HG03280 (cell line): ENCODE results near the gene ATAD3A.
"Not testable (repeated sequence)": the region's sequence is repeated elsewhere in the genome, so short reads cannot be mapped to it uniquely, and the experiment has no call there.

Experiments
- ATAC-seq: cut with Tn5 transposase; IDR thresholded peaks from one replicate; pipeline ENCODE4 v1.9.1; 2021; ENCODE audit warnings: mild to moderate bottlenecking, moderate library complexity; ENCODE audit not compliant: unreplicated experiment

ATAD3A gene

GRCh38 chr1:1552263-1552639 lies 40.3 kb downstream of the ATAD3A start:
- no peak for ATAC-seq

- no peak for ATAC-seq
These were observed 42.0 kb downstream of the ATAD3A start for GRCh38 chr1:1553821-1554494.

- ATAC-seq: no peak
These were observed 42.6 kb downstream of the ATAD3A start for GRCh38 chr1:1554550-1554925.

- ATAC-seq: no peak
These were observed 43.3 kb downstream of the ATAD3A start for GRCh38 chr1:1554926-1555915.

- no peak for ATAC-seq
These were observed 44.5 kb downstream of the ATAD3A start for GRCh38 chr1:1556505-1556904.

GRCh38 chr1:1556961-1557360 lies 45.0 kb downstream of the ATAD3A start:
- ATAC-seq: not testable (repeated sequence)

GRCh38 chr1:1557688-1558087 lies 45.7 kb downstream of the ATAD3A start:
- ATAC-seq: not testable (repeated sequence)

GRCh38 chr1:1558591-1558990 lies 46.6 kb downstream of the ATAD3A start:
- ATAC-seq: no peak

- ATAC-seq: no peak
These were observed 47.1 kb downstream of the ATAD3A start for GRCh38 chr1:1559066-1559465.

- ATAC-seq: no peak
These were observed 48.2 kb downstream of the ATAD3A start for GRCh38 chr1:1560178-1560577.

- ATAC-seq: no peak
These were observed 50.0 kb downstream of the ATAD3A start for GRCh38 chr1:1561801-1562470.

- no peak for ATAC-seq
These were observed 50.7 kb downstream of the ATAD3A start for GRCh38 chr1:1562556-1563195.

GRCh38 chr1:1563688-1564087 lies 51.7 kb downstream of the ATAD3A start:
- no peak for ATAC-seq

- no peak for ATAC-seq
These were observed 52.3 kb downstream of the ATAD3A start for GRCh38 chr1:1564268-1564667.

- no peak for ATAC-seq
These were observed 53.4 kb downstream of the ATAD3A start for GRCh38 chr1:1565340-1565739.

GRCh38 chr1:1567152-1567875 lies 55.4 kb downstream of the ATAD3A start:
- no peak for ATAC-seq

GRCh38 chr1:1567891-1568291 lies 55.9 kb downstream of the ATAD3A start:
- ATAC-seq: no peak

- ATAC-seq: no peak
These were observed 57.4 kb downstream of the ATAD3A start for GRCh38 chr1:1569341-1569740.

GRCh38 chr1:1573843-1574720 lies 62.1 kb downstream of the ATAD3A start:
- ATAC-seq: peak; percentile 73
